ENCODE results near the gene FASTKD3.
A peak's percentile ranks its signal among the peaks of the same experiment; 100 is the strongest.

Gene FASTKD3

DNA sequence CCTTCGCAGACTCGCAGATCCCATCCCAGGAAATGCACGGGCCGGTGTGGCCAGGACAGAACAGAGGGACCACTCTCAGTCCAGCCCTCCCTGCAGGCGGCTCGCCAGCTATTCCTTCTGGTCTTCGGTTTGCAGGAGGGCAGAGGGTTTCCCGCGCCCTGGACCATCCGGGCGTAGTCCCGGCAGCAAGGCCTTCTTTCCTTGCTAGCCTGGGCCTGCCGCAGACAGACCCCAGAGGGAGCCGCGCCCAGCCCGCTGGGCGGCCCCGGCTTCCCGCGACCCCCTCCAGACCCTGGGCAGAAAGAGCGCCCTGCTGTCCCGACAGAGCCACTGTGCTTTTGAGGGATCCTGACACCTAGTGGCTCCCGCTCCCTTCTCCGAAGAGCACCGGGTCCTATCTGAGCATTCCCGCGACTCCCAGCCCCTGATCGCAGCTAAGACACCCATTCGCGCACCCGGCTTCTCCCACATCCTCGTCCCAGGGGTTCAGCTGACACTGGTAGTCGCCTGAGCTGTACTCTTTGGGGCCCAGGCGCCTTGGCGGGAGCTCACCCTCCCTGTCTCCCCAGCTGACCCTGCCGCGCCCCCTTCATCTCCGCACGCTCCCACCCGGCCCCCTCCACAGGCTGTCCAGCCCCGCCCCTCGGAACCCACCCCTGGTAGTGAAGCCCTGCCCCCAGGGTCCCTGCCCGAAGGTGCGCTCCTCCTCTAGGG is 19.0 kb downstream of the FASTKD3 start:
- DNase-seq (ENCODE audit: low read depth) = no peak

- no peak for DNase-seq (ENCODE audit: low read depth)
Measured at GRCh38 chr5:7848296-7848695, 20.5 kb downstream of the FASTKD3 start.

GRCh38 chr5:7846327-7846726 is 22.5 kb downstream of the FASTKD3 start:
- no peak for DNase-seq (ENCODE audit: low read depth)

GRCh38 chr5:7845557-7845956 is 23.3 kb downstream of the FASTKD3 start:
- DNase-seq (ENCODE audit: low read depth) = no peak

DNA sequence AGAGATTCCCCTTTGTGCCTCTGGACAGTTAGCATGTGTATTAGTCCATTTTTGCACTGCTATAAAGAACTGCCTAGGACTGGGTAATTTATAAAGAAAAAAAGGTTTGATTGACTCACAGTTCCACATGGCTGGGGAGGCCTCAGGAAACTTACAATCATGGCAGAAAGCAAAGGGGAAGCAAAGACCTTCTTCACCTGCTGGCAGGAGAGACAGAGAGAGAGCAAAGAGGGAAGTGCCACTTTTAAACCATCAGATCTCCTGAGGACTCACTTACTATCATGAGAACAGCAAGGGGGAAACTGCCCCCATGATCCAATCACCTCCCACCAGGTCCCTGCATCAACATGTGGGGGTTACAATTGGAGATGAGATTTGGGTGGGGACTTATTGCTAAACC is 23.9 kb downstream of the FASTKD3 start:
- DNase-seq (ENCODE audit: low read depth) = no peak

DNA sequence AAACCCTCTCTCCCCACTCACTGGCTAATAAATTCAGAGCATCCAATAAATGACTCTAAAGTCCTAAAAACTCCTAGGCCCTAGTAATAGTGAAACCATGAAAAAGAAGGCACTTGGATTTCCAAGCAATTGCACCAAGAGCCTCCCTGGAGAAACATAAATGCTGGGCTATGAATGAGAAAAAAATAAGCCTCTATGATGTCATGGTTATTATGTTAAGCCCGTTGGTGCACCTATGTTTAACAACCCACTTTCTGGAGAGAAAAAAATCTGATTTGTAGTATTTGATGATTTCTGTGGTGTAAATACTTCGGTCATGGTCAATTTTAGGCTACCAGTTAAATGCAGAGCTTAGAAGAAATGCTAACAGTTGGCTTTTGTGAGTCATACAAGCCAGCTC is 26.3 kb downstream of the FASTKD3 start:
- DNase-seq (ENCODE audit: low read depth) = no peak

DNA sequence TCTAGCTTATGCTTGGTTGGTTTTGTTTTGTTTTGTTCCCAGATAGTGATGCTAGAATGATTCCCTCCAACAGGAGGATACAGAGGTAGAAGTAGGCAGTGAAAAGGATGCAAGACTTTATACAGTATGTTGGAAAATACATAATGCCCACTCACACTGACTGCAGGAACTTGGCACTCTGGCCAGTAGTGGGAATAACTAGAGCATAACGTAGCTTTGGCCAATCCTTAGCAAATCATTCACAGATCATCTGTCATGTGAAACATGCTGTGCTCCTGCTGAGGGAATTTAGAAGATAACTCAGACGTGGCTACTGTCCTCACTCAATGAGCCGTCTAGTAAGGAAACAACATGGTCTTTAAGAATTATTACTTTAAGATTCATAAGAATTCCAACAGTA is 31.4 kb downstream of the FASTKD3 start:
- DNase-seq (ENCODE audit: low read depth) = no peak

- no peak for DNase-seq (ENCODE audit: low read depth)
Measured at GRCh38 chr5:7834982-7835381, 33.8 kb downstream of the FASTKD3 start.

GRCh38 chr5:7828269-7828668 is 40.6 kb downstream of the FASTKD3 start:
- DNase-seq (ENCODE audit: low read depth) = no peak

DNA sequence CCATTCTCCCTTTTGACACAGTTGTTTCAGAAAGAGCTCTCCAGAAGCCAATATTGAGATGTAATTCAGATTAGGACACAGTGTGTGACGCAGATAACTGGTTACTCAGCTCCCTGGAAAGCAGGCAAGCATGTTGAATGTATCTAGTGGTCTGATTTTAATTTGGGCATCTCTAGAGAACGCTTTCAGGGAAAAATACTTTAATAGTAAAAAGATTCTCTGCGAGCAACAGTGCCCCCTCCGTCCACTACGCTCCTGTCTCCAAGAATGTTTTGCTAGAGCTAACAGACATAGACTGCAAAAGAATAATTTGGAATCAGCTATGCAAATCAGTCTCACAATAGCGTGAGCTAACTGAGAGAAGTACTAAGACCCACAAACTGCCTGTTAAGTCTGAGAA is 41.2 kb downstream of the FASTKD3 start:
- no peak for DNase-seq (ENCODE audit: low read depth)

DNA sequence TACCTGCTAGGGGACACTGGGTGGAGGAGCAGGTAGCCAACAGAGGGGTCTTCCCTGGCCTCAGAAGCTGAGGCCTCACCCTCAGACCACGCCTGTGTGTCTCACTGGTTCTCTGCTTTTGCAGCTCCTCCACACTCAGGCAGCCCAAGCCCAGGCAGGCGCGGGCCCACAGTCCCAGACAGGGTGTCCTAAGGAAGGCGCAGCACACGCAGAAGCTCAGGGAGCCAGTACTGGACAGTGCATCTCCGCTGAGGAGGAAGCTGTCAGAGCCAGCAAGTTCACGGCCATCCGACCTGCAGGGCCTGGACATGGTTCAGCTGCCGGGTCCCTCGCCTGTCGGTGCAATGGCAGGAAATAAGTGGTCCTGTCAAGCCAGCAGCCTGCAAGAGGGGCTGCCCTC is 43.2 kb downstream of the FASTKD3 start:
- DNase-seq (ENCODE audit: low read depth) = no peak

DNA sequence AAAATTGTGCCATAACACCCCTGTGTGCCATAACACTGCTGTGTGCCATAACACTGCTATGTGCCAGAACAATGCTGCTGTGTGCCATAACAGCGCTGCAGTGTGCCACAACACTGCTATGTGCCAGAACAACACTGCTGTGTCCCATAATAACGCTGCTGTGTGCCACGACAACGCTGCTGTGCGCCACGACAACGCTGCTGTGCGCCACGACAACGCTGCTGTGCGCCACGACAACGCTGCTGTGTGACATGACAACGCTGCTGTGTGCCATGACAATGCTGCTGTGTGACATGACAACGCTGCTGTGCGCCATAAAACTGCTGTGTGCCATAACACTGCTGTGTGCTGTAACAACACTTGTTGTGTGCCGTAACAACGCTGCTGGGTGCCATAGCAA is 43.8 kb downstream of the FASTKD3 start:
- DNase-seq (ENCODE audit: low read depth) = no peak

GRCh38 chr5:7823594-7823993 is 45.2 kb downstream of the FASTKD3 start:
- no peak for DNase-seq (ENCODE audit: low read depth)

- no peak for DNase-seq (ENCODE audit: low read depth)
Measured at GRCh38 chr5:7822449-7822848, 46.4 kb downstream of the FASTKD3 start.

DNA sequence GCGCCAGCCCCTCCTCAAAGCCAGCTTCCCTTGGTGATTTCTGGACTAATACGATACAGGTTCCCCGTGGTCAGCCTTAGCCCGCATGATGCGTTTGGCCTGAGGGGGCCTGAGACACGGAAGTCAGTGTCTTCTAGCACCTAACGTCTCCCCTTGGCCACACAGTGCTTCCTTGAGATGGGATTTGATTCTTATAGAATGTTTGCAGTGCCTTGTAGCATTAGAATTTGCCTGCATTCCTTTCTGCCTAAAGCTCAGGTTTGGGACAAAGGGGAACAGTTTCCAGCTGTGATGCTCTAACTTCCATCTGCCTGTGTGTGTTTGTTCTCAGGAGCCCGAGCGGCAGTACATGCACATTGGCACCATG is 52.3 kb downstream of the FASTKD3 start:
- DNase-seq (ENCODE audit: low read depth) = no peak

GRCh38 chr5:7815892-7816534 is 52.8 kb downstream of the FASTKD3 start:
- DNase-seq (ENCODE audit: low read depth) = peak; percentile 39

- DNase-seq (ENCODE audit: low read depth) = no peak
Measured at GRCh38 chr5:7814816-7815215, 54.0 kb downstream of the FASTKD3 start.

DNA sequence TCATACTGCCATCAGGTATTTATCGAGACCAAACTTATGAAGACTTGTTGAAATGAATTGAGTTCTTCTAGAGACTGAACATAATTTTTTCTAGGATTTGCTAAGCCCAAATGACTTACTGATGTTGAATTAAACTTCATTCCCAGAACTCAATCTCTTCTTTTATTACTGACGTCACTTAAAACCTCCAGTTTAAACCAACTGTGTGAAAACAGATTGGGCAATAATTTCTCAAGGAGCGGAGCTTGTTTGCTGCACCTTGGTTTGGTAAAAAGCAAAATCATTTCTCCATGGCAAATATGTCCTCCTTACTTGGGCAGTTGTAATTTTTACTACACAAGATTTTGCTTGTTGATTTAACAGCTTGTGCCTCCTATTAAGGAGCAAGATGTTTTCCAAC is 55.3 kb downstream of the FASTKD3 start:
- DNase-seq (ENCODE audit: low read depth) = no peak

DNA sequence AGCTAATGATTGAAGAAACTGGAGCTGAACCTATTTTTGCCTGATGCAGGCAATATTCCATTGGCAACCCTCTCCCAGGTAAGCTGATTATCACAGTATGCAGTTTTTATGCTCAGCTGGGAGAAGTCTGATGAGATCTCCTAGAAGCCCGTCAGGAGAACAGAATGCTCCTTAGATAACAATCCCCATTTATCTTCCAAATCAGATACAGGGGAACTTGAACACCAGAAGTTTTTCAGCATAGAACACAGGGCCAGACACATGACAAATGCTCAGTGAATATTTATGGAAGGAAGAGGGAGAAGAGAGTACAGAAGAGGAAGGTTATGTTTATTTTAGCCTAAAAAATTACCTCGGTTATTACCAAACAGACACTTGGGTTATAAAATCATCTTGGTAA is 55.8 kb downstream of the FASTKD3 start:
- DNase-seq (ENCODE audit: low read depth) = no peak

GRCh38 chr5:7811715-7812114 is 57.1 kb downstream of the FASTKD3 start:
- no peak for DNase-seq (ENCODE audit: low read depth)

Measured in stimulated activated CD8-positive, alpha-beta memory T cell treated with anti-CD3 and anti-CD28 coated beads, Interleukin-15, amount 100 ng/mL, for 1 hour (primary cell).